Hepatocyte (in vitro differentiated cells): Measurements from ENCODE around the gene CPN2.

Experiments used
- CTCF ChIP-seq: fragments of 200-600 bp; sonication (generic); IDR thresholded peaks from 2 replicates; pipeline ENCODE4 v1.5.1; 2016; ENCODE audit warnings: antibody characterized with exemption, mild to moderate bottlenecking; ENCODE audit not compliant: poor library complexity
- EZH2 ChIP-seq: fragments of 200-600 bp; sonication (generic); IDR thresholded peaks from 2 replicates; pipeline ENCODE4 v1.6.1; 2016; ENCODE audit warnings: antibody characterized with exemption, mild to moderate bottlenecking, borderline replicate concordance

GRCh38 chr3:194352667-194353246 is 1.6 kb upstream of the CPN2 start:
- no peak for TF ChIP-seq EZH2
- no peak for TF ChIP-seq CTCF
